HG02981 (cell line): Measurements from ENCODE around the gene NRP2.

Experiments used
- ATAC-seq: cut with Tn5 transposase; IDR thresholded peaks from one replicate; pipeline ENCODE4 v1.9.1; 2021; ENCODE audit warnings: mild to moderate bottlenecking, moderate library complexity; ENCODE audit not compliant: unreplicated experiment

The NRP2 gene

DNA sequence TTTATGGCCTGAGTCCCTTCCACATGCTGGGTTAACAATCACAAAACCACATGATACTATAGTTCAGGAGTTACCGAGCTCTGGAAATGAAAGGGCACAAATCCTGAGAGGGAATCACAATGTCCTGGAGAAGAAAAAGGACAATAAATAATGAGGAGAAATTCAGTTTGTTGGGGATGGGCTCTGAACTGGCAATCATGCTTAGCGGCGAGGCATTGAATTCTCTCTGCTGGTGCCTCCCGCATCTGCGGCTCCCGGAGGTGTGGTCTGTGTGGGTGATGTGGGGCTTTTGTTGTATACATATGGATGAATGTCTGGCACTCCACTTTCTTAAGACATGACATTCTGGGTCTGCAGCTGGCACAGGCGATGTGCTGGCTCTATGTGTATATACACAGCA, 46.1 kb downstream of the NRP2 start:
- ATAC-seq, result no peak

DNA sequence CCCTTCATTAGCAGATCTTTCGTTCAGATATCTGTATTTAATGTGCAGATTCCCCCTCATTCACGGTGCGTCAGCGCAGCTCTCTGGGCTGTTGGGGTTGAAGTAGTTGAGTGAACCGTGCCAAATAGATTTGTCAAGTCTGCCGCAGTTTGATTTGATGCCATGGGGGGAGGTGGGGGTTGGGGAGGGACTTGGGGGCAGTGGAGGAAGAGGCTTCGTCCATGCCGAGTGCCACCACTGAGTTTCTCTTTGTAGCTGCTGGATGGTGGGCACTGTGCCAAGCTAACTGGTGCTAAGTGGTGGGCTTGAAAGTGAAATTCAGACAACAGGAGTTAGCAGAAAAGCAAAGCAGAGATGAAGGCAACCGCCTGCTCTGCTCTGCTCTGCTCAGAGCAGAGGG, 47.9 kb downstream of the NRP2 start:
- ATAC-seq, result no peak

DNA sequence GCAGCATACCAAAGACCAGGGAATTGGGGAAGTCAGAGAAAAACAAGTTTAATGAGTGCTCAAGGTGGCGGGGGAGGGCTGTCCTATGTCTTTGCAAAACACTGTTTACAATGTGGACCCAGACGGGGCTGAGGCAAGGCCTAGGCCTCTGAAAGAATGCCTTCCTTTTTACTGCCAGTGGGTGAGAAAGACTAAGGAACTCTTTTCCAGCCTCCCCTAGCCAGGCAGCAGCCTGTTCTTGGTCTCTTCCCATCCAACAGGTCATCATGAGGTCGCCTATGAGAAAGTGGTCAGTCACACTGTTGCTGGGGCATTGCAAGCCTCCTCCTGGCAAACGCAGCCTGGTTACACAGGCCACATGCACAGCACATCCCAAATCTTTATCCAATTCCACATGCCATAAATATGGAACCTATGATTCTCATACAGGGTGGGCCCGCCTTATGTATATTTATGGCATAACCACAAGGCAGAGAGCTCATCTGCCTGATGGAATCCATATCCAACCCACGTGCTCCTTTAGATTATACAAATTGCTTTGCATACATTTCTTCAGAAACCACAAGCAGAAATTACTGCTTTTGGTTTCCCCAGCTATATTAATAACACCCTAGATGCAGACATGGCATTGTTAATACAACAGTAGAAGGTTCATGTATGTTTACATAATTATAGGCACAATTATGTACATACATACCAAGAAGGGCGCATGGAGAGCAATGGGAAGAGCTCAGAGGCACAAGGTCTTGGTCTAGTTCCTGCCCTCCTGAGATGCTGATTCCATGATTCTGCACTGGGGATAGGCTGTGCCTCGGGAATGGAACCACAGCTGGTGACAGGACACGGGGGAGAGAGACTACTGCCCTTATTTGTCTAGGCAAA, 48.6 kb downstream of the NRP2 start:
- ATAC-seq, result no peak

DNA sequence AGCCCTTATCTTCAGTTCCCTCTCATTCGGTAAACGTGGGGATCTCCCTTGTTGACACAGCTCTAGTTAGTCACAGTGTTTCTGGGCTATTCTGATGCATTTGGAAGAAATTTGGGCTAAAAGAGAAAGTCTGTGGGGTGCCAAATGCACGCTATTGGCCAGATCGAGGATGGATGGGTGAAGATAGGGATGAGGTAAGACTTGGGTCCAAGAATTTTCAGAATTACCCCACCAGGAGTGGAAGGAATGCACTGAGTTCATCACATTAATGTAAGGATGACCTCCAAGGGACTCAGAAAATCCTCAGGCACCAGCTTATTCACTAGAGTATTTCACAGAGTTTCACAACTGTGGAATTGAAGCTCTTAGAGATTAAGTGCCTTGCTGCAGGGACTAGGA, 49.3 kb downstream of the NRP2 start:
- no peak for ATAC-seq

DNA sequence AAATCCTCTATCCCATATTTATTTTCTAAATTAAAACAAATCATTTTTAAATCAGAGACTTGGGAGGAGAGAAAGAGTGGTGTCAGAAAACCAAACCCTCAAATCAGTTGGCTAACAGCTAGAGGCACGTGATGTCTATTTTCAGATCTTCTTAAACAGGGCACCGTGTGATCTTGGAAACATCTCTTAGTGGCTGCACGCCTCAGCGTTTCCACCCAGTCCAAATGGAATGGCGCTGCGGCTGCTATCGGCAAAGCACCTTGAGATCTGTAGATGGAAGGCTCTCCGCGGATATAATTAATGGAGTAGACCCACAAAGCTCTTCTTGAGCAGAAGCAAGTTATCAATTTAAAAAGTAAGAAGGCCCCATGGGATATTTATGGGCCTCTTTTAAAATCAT, 50.0 kb downstream of the NRP2 start:
- ATAC-seq, result no peak

DNA sequence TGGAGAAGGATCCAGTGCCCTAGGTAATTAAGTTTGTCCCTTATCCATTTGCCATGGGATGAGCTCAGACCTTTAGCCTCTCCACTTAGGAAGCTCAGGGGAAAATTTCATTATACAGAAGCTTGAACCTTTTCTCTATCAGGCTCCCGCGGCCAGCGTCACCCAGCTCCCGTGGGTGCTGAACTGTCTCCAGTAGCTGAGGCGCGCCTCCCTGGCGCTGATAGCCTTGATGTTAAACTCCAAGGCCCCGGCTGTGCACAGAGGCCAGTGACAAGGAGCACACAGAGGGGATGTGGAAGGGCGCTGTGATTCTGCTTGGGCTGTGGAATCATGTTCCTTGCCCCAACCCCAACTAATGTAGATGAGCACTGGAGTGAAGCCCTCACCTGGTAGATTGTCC, 50.8 kb downstream of the NRP2 start:
- ATAC-seq, result no peak

DNA sequence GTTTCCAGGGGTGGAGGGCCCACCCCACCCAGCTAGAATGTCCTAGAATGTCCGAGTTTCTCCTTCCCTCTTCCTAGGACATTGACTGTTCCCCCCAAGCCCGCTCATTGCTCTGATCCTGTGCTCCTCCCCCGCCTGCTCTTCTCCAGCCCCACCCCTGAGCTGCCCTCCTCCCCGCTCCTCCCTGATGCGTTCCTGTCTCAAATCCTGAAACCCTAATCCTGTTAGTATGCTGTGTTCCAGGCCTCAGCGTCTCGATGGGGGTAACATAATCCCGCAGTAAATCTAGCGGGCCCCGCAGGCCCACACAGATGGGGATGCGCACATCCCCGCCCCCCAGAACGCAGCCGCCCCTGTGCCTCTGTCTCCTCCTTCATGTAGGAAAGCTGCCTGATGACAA, 51.3 kb downstream of the NRP2 start:
- no peak for ATAC-seq

DNA sequence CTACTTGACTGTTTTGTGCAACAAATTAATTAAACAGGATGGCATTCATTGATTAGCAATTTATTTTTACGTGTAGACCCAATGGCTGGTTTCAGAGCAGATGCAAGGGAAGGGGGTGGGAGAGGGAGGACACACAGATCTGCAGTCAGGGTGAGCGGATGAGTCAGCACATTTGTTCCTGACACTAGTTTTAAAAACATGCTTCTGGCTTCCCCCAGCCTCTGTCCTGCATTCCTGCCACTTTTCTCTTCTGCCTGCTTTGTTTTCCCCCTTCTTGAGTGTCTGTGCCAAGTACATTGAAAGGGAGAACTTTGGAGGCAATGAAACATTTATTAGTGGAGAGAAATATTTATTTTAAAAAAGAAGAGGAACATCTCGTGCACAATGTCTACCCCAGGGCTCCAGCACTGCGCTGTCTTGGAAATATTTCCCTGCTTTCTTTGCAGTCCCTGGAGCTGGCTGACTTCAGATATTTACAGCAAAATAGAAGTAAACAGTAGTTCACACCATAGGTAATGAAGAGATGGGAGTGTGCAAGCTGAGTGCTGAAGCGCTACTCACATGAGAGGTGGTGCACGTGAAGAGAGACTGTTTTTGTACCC, 52.2 kb downstream of the NRP2 start:
- ATAC-seq, result no peak

DNA sequence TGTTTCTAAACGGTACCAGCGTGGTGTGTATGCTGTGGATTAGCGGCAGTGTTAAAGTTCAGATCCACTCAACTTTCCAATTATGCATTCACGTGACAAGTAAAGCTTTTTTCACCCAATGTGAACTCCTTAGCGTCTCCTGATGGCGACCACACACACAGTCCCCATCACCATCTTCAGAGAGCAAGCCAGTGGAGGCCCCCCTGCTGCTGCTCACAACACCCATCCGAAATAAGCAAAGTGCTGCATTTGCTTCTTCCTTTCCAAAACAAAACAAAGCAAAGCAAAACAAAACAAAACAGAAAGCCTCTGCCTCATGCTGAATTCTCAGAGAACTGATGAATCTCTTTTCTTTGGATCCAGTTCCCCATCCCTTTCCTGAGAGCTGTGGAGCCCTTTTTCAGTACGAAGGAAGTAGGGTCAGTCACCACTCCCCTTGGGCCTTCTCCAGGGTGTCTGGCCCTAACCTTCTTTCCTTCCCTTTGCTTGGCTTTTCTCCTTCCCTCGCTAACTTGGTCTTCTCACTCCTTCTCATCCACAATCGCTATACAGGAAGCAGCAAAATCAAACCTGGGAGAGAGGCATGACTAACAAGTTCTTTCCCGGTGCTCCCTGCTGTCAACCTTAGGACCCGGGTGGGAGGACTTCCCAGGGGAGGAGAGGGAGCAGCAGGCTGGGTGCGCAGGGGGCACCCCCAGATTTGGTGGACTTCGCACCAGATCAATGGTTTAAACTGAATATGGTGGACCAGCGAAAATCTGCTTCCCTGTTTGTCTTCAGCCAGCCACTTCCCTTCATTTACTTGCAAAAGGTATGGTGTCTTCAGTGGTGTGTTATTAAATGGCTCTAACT, 56.0 kb downstream of the NRP2 start:
- no peak for ATAC-seq

DNA sequence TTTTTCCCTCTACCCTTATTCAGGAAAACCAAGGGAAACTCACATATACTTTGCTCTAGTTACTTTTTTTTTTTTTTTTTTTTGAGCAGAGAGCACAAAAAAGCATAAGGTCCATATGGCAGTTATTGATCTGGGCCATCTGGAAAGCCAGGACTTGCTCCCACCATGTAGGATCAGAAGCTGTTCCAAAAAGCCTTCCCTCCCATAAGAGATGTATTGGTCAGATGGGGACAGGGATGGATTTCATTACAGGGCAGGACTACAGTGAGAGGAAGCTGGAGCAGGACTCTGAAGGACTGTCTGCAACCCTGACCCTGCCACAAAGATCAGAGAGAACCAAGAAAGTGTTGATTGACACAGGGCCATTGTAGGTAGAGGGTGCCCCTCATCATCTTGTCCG, 57.3 kb downstream of the NRP2 start:
- ATAC-seq, result no peak

DNA sequence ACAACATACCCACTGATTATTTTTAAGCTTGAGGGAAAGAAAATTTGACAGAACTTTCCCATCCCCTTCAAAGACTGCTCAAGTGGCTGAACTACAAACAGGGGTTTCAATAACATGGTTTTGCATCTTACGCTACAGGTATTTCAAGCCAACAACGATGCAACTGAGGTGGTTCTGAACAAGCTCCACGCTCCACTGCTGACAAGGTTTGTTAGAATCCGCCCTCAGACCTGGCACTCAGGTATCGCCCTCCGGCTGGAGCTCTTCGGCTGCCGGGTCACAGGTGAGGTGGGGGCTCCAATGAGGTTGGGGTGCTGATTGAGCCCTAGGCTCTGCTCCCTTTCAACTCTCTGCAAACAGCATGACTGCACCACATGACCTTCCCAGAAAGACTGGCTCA, 58.1 kb downstream of the NRP2 start:
- ATAC-seq, result no peak

DNA sequence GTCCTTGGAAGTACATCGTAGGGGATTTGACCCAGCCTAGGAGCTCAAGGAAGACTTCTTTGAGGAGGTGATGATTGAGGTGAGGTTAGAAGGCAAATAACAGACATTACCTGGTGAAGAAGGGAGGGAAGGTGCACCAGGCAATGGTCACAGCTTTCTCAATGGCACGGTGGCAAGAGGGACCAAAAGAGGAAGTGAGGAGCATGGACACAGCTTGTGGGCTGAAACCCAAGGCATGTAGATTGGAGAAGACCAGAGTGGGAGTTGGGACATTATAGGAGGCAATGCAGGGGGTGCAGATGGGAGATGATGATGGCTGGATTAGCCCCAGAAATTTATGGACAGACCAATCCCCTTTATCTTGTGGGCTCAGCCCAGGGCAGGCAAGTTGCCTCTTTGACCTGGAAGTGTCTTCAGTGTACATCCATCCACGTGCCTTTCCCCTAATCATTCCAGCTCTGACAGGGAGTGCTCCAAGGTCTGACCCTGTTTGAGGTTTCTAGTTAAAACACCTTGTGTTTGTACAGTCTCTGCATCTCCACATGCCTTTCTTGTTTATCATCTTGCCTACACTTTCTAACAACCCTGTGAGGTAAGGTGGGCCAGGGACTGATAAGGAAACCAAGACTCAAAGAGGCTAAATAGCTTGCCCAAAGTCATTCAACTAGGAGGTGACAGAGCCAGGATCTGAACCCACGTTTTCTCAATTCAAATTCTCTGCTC, 59.1 kb downstream of the NRP2 start:
- ATAC-seq, result no peak

DNA sequence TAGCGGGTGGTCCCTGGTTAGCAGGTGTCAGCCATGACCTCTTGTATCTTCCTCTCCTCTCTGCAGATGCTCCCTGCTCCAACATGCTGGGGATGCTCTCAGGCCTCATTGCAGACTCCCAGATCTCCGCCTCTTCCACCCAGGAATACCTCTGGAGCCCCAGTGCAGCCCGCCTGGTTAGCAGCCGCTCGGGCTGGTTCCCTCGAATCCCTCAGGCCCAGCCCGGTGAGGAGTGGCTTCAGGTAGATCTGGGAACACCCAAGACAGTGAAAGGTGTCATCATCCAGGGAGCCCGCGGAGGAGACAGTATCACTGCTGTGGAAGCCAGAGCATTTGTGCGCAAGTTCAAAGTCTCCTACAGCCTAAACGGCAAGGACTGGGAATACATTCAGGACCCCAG, 60.8 kb downstream of the NRP2 start:
- ATAC-seq, result no peak

DNA sequence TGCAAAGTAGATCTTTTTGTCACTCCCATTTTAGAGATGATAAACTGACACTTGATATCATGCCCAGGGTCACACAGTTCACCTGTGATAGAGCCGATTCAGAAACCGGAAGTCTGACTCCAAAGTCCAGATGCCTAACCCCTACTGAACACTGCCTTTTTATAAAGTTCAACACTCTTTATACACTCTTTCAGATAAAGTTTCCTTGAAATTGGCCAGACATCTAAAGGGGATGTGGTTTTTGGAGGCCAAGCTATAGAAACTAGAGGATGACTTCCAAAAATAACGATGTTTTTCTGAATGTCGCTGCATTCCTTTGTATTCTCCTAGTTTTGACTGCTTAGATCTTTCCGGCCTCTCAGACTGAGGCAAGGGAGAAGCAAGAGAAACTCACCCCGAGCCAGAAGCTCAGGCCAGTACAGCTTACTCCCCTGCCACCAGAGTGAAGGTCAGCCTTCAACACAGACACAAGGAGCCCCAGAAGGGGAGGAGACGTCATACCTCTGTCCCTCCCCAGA, 61.8 kb downstream of the NRP2 start:
- ATAC-seq, result no peak

DNA sequence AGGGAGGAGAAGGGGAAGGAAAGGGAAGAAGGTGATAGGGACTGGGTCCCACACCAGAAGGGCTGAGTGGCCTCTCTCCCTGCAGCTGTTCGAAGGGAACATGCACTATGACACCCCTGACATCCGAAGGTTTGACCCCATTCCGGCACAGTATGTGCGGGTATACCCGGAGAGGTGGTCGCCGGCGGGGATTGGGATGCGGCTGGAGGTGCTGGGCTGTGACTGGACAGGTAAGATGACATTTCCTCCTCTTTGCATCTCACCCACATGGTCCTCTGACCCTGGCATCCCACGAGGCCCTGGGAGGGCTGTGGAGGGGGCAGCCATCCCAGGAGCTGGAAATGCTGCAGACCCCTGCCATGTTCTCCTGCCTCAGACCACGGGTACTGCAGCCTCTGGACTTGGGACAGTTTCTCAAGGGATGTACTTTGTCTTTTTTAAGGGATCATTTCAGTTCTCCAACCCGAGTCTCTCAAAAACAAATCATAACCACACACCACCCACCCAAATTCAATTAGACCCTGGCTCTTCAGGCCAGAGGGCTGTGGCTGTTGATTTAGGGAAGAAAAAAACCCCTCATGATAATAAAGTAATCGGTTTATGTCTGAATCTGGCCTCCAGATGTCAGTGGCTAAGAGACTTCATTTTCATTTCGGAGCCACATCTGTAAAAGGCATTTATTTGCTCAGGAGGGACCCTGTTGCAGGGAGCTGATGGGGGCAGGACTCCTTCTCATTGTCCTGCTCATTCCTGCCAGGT, 63.5 kb downstream of the NRP2 start:
- ATAC-seq, result no peak

DNA sequence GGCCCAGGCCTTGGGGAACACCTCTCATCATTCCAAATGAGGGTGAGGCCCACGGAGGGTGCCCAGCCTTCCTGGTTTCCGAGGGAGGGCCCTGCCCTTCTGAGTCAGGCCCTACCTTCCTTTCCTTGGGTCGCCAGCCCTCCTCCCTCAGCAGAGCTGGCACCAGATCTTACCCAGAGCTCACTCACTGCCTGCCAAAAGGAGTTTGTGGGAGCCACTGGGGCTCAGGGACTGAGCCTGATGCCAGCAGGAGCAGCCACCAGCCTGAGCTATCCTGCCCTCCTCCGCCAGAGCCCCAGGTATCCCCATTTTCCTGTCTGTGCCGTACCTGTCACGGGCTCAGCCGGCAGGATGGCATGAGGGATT, 64.1 kb downstream of the NRP2 start:
- ATAC-seq, result no peak

DNA sequence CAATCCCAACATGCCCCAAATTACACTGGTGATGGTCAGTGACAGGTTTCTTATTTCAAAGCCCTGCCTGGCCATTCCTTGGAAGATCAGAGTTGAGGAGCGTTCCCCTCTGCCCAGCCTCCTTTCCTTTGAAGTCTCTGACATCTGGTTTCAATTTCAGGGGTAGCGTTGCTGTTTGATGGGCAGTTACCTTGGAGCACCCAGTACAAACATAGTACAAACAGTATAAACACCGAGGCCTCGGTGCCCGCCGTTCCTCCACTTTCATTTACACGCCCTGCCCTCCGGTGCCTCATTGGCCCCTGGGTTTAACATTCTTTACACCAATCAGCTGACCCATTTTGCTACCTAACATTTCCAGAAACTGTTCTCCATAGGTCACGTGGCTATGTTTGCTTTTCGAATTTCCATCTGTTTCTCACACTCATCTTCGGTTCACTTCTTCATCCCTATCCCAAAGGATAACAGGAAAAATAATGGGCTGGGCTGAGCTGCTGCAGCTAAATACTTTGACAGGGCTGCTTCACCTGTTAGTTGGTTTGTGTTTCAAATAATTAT, 65.6 kb downstream of the NRP2 start:
- ATAC-seq, result no peak

DNA sequence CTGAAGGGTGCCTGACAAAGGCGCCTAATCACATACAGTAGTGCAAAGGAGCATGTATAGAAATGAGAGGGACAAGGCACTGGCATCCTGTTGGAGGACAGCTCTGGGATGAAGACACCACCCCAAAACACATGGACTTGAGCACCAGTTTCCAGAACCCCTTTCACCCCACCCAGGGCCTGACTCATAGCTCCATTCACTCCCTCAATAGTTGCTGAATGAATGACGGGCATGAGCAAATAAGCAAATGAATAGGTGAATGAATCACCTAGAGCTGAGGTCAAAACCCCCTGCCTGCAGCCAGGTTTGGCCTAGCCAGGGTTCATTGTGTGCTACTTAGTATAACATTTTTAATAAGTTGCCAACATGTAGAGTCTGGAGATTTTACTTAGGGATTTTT, 66.3 kb downstream of the NRP2 start:
- no peak for ATAC-seq

DNA sequence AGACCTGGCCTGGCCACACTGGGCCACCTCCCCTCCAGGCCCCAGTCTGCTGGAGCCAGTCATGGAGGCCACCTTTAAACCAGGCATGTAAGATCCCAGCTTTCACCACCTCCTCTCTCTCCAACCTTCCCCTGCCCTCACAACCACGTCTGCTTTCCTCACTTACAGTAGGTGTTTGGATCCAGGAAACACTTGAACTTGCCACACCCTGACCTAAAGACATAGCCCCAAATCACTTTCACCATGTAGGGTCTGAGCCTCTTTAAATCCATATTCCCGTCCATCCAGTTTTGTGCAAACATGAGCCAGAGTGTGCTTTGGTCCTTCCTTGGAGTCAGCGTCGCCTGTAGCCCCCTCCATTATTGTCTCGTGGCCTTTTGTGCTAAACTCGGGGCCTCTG, 66.8 kb downstream of the NRP2 start:
- ATAC-seq, result no peak

DNA sequence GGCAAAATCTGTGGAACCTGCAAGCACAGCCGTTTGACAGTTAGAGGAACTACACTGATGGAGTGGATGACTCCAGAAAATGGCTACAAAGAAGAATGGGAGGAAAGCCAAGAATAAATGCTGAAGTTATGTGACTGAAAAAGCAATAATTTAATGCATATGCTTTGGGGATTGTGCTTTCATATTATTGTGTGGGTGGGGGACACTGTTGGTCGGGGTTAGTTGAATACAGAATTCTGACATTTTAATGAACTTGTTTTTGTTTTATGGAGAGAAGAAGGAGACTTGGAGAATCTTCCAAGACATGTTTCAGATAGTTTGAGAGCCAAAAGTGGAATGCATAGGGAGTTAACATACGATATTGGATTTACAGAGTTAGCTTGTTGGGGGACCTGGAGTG, 68.5 kb downstream of the NRP2 start:
- no peak for ATAC-seq
